Stimulated activated CD8-positive, alpha-beta memory T cell treated with anti-CD3 and anti-CD28 coated beads, Interleukin-2, amount 100 ng/mL, for 1 hour (primary cell): ENCODE data around the gene TRAPPC2L.
"Not testable (repeated sequence)": the region's sequence is repeated elsewhere in the genome, so short reads cannot be mapped to it uniquely, and the experiment has no call there.

Experiments
- DNase-seq, 2 donors: peaks; one replicate each; pipeline ENCODE4 v3.0.0-alpha.2; 2020; ENCODE audit warnings: low read depth in 2 of 2

Gene TRAPPC2L

GRCh38 chr16:88818575-88818874 is 38.4 kb upstream of the TRAPPC2L start:
- no peak for DNase-seq

GRCh38 chr16:88819126-88819525 is 37.8 kb upstream of the TRAPPC2L start:
- DNase-seq, result no peak

DNA sequence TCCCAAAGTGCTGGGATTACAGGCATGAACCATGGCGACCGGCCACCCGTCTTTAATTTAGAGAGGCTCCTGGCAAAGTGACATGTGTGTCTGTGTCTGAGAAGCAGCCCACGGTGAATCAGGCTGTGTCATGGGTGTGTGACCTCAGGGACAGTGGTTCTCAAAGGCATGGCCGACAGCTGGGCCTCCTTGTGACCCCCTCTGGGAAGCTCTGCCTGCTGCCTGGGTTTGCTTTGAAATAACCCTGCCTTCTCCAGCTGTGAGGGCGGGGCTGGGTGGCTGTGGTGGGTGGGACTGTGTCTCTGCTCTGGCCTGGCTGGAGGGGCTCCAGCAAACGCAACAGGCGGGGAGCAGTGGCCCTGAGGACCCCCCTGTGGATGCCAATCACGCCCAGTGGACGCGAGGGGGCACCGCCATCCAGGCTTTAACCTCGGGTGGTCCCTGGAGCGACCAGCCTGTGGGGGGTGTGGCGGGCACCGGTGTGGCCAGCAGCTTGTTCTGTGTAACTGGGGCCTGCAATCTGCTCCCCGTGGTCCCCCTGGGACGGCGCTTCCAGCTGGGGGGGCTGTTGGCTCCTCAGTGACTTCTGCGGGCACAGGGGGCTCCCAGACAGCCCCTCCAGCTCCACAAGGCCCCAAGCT is 36.4 kb upstream of the TRAPPC2L start:
- DNase-seq, result no peak

GRCh38 chr16:88821168-88821850 is 35.6 kb upstream of the TRAPPC2L start:
- no peak for DNase-seq

DNA sequence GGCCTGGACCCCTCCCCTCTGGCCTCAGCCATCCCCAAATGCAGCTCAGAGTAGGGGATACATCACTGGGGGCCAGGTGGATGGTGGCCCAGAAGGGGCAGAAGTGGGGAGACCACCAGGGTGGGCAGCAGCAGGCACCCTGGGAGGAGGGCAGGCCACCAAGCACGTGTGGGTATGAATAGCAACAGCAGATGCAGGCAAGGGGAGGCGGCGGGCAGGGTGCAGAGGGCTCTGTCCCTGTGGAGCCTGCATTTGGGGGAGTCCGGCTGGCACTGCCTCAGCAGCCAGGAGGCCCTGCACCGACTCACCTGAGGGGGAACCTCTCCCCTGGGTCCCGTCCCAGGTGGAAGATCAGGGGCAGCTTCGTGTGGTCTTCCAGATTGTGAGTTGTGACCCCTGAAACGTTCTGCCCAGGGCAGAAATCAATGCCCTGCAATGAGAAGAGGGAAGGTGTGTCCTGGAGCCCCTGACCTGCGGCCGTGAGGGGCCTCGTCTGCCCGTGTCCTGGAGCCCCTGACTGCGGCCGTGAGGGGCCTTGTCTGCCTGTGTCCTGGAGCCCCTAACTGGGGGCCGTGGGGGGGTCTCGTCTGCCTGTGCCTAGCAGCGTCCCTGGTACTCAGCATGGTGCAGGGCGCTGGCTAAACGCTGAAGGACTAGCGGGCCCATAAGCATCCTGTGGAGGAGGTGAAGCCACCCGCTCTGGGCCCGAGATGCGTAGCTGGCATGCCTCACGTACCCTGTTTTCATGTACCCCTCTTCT is 34.5 kb upstream of the TRAPPC2L start:
- no peak for DNase-seq

DNA sequence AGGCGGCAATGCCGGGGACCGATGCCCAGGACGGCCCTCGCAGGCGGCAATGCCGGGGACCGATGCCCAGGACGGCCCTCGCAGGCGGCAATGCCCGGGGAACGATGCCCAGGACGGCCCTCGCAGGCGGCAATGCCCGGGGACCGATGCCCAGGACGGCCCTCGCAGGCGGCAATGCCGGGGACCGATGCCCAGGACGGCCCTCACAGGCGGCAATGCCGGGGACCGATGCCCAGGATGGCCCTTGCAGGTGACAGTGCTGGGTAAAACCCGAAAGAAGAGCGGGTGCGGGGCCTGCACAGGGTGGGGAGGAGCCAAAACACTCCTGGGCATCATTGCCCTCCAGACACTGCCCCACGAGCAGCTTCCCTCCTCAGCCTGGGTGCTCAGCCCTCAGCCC is 33.3 kb upstream of the TRAPPC2L start:
- DNase-seq, result not testable (repeated sequence)

- no peak for DNase-seq
These were observed 32.5 kb upstream of the TRAPPC2L start for GRCh38 chr16:88824256-88825077.

GRCh38 chr16:88825146-88825545 is 31.8 kb upstream of the TRAPPC2L start:
- no peak for DNase-seq

- no peak for DNase-seq
These were observed 30.7 kb upstream of the TRAPPC2L start for GRCh38 chr16:88826070-88826840.

GRCh38 chr16:88827727-88828126 is 29.2 kb upstream of the TRAPPC2L start:
- no peak for DNase-seq

DNA sequence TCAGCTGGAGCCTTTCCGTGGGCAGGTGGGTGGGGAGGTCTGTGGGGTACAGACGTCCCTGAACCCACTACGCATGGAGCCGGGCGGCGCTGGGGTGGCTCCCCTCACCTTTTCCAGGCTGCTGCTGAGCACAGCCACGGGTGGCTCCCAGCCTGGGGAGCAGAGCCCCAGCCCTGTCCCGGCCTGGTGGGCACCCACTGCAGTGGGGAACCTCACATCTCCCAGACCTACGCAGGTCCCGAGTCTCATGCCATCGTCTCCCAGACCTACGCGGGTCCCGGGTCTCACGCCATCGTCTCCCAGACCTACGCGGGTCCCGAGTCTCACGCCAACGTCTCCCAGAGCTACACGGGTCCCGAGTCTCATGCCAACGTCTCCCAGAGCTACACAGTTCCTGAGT is 28.2 kb upstream of the TRAPPC2L start:
- DNase-seq, result no peak

GRCh38 chr16:88830258-88830657 is 26.7 kb upstream of the TRAPPC2L start:
- no peak for DNase-seq

DNA sequence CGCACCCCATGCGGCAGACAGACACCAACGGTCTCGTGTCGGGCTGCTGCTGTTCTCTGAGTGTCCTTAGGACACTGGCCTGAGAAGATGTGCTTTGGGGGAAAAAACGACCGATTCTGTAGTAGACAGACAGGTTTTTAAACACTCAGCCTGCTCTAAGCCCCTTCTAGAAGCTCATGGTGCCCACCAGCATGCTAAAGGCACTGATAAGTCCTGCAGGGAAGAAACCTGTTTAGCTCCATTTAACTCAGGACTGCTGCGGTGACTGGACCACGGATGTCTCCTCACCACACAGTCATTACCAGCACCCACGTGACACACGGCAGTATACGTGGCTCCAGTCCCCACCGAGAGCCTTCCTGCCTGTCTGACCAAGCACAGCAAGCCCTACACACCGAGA is 26.1 kb upstream of the TRAPPC2L start:
- no peak for DNase-seq

- no peak for DNase-seq
These were observed 25.1 kb upstream of the TRAPPC2L start for GRCh38 chr16:88831838-88832237.

DNA sequence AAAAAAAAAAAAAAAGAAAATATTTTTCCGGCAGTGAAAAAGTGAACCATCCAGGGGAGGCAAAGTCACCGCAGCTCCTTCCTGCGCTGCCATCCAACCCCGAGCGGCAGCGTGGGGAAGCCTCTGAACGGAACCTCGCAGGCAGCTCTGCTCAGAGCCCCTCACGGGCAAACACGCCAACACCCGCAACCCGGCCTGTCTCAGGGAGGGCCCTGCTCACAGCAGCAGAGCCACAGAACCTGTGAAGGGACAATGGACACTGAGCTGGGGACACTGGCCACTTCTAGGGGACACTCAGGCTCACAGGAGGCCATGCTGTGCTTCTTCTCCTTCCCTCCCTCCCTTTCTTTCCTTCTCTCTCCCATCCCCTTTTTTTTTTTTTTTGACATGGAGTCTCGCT is 23.8 kb upstream of the TRAPPC2L start:
- DNase-seq, result no peak

GRCh38 chr16:88834670-88835069 is 22.3 kb upstream of the TRAPPC2L start:
- DNase-seq, result no peak

DNA sequence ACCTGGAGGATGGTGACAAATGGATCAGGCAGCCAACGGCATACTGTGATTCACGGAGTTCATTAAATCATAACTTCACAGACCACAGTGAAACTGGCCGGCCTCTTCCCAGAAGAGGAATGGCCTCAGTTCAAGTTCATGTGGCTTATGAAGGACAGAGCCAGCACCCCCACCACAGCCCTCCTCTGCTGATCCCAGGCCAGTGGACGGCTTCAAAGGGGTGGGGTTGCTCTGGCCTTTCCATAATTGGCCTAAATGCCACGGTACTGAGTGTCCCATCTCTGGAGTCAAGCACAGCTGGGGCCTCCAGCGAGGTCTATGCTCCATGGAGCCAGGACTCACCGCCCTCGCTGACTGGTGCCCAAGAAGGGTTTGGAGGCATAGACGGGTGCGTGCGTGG is 21.5 kb upstream of the TRAPPC2L start:
- DNase-seq, result no peak

GRCh38 chr16:88835818-88836217 is 21.1 kb upstream of the TRAPPC2L start:
- no peak for DNase-seq

- no peak for DNase-seq
These were observed 20.1 kb upstream of the TRAPPC2L start for GRCh38 chr16:88836791-88837190.

DNA sequence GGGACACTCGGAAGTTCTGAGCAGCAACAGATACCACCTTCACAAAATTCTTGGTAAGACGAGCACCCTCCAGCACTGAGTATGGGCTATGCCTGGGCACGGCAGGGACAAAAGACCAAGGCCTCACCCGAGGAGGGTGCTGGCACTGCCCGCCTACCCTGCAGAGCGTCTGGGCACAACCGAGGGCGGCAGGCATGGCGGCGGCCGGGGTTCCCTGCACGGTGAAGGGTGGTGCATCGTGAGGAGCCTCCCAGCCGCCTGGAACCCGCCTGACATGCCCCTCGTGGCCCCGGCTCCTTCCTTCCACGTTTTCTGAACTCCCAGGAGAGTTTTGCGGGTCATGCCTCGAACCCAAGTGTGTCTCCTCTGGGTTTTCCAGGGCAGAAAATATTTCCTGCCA is 19.1 kb upstream of the TRAPPC2L start:
- DNase-seq, result no peak

DNA sequence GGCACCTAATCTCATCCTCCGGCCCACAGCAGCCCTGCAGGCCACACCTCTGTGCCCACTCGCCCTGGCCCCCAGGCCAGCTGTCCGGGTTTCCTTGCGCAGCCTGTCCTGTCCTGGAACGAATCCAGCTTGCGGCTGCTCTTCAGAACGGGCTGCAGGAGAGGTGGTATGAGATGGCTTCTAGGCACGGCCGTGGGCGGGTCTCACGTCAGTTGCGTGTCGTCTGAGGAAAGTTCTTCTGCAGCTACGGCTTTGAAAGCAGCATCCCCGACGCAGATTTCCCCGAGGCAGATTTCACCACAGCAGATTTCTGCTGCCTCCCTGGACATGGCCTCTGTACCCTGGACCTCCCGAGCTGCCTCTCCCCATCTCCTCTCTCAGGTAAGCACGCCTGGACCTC is 18.4 kb upstream of the TRAPPC2L start:
- no peak for DNase-seq
